GM19372 (cell line): ENCODE data around the gene TIMP1.

Experiments used
- ATAC-seq: cut with Tn5 transposase; IDR thresholded peaks from one replicate; pipeline ENCODE4 v1.9.1; 2021; ENCODE audit warnings: mild to moderate bottlenecking, low read depth, moderate library complexity; ENCODE audit not compliant: unreplicated experiment

TIMP1 gene

DNA sequence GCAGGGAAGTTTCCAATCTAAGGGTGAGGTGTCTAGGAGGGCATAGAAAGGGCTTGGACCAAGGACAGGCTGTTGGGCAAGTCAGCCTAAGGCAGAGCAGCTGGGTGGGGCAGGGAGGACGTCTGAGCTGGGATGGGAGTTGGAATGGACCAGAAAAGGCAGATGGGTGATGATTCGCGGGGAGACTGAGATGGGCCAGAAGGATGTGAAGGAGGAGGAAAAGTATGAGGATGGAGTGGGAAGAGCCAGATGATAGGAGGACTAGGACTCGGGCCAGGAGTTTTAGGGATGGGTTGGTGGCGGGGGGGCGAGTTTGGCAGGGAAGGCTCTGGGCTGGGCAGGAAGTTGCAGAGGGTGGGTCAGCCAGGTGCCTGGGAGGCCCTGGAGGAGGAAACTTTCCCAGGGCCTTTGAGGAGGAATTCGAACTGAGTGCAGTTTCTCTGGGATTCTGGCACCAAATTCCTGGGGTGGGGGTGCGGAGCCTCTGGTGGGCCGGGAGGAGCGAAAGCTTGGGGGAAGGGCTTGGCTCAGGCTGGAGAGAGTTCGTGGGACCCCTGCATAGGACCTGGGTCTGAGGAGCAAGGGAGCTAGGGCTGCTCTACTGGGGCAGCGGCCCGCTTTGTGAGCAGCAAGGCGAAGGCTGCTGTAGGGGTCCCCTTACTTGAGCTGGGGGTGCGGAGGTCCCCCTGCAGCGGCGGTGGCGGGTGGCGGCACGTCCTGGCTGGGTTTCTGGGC, 8.7 kb upstream of the TIMP1 start:
- no peak for ATAC-seq

- no peak for ATAC-seq
These were observed 8.1 kb upstream of the TIMP1 start for GRCh38 chrX:47574076-47574546.

- no peak for ATAC-seq
These were observed 7.5 kb upstream of the TIMP1 start for GRCh38 chrX:47574547-47575301.

- no peak for ATAC-seq
These were observed 6.0 kb upstream of the TIMP1 start for GRCh38 chrX:47576021-47576898.

GRCh38 chrX:47577424-47577823, 4.8 kb upstream of the TIMP1 start:
- ATAC-seq, result no peak

GRCh38 chrX:47577901-47578300, 4.3 kb upstream of the TIMP1 start:
- no peak for ATAC-seq

- no peak for ATAC-seq
These were observed 3.5 kb upstream of the TIMP1 start for GRCh38 chrX:47578692-47579091.

- no peak for ATAC-seq
These were observed 2.7 kb upstream of the TIMP1 start for GRCh38 chrX:47579537-47579936.

- ATAC-seq, result no peak
These were observed 1.1 kb downstream of the TIMP1 start for GRCh38 chrX:47583240-47583861.

DNA sequence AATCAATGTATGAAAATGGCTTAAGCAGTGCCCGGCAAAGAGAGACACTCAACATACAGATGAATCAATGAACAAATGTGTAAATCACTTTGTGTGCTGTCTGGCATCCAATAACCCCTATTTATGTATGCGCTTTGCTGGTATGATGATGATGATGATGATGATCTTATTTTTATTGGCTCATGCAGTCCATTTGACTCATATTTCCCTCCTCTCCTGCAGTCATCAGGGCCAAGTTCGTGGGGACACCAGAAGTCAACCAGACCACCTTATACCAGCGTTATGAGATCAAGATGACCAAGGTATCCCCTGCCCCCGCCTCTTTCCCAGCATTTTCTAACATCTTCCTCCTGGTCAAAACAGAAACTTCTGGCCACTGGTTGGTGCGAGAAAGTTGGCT, 2.5 kb downstream of the TIMP1 start:
- no peak for ATAC-seq

- no peak for ATAC-seq
These were observed 3.0 kb downstream of the TIMP1 start for GRCh38 chrX:47585273-47585672.

DNA sequence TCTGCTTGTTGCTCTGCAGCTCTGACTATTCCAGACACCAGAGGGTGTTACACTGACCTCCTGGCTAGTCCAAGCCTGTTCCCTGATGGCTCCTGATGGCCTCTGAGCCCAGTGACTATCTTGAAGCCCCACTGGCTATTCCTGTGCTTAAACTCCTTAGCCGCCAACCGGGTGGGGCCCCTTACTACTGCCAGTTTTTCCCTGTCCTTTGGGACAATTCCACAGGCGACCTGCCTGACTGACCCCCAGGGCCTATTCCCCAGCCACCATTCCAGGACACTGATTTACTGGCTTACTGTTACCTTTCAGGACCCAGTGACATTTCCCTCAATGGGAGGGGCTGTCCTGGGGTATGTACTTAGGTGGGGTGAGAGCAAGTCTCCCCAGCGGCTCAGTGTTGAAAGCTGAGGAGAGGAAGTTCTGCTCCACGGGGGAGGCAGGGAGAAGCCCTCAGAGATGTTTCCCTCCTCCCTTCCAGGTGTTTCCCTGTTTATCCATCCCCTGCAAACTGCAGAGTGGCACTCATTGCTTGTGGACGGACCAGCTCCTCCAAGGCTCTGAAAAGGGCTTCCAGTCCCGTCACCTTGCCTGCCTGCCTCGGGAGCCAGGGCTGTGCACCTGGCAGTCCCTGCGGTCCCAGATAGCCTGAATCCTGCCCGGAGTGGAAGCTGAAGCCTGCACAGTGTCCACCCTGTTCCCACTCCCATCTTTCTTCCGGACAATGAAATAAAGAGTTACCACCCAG, 4.0 kb downstream of the TIMP1 start:
- no peak for ATAC-seq

- no peak for ATAC-seq
These were observed 5.1 kb downstream of the TIMP1 start for GRCh38 chrX:47587091-47587891.

DNA sequence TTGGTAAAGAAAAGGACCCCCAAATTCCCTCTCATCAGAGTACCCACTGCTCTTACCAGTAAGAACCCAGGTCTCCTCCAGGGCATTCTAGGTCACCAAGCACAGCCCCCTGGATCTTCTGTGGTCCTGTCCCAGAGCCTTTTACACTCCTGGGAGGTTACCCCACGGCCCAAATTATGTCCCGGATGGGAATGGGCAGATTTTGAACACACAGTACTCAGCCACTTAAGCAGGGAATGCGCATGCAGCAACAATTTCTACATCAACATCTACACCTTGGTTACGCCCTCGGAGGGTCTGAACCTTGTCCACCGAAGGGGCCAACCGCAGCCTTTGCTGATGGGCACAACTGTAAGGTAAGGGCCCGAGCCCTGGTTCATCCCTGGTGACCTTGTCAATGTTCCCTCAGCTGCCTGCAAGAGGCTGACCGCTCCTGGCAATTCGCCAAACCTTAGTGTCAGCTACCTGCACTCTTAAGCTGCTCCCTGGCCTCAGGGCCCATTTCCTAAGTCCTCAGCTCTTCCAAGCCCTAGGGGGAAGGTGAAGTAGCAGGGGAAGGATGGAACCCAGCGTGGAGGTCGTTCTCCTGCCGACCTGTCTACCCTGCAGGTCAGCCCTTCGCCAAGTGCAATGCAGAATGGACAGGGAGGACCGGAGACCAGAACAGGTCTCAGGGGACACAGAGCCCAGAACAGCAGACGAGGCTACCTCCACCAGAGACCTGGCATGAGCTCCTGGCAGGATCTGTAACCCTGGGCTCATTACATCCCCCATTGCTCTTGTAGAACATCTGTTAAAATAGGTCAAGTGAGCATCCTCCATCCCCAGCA, 5.9 kb downstream of the TIMP1 start:
- no peak for ATAC-seq

- no peak for ATAC-seq
These were observed 8.7 kb downstream of the TIMP1 start for GRCh38 chrX:47590984-47591383.

- ATAC-seq, result no peak
These were observed 11.3 kb downstream of the TIMP1 start for GRCh38 chrX:47593522-47593921.

DNA sequence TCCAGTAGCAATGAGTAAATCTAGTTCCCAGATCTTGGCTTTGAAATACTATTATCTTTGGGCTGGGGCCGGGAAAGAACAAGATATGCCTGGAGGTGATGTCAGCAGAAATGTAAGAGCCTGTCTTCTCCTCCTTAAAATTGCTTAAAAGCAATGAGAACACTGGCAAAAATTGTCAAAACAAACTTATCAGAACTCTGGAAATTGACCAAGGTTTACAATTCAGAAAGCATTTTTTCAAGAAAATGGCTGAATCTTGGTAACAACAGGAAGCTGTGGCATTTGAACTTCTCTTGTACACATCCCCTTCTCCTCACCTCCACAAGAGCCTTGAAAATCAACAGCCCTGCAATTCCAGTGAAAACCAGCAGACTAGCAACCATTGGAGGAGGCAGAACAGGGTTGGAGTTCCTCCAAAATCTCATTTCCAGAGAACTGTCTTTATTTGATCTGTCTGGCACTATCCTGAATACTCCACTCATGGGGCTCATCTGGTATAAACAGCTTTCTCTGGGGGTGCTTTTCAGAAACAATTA, 13.5 kb downstream of the TIMP1 start:
- no peak for ATAC-seq

DNA sequence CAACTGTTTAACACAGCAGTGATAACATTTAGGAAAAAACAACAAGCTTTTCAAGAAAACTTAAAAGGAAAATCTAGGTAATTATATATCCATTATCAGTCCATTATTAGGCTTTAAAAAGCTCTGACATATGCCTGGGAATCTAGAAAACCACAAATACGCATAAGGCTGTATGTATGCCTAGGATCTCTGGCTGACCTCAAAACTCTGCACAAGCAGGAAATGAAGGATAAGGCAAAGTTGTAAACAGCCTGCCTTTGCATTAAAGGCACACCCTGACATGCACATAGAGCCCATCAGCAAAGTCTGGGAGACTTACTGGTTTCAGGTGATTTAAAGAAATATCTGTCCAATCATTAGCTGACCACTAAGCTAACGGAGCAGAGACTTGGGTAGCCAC, 14.0 kb downstream of the TIMP1 start:
- ATAC-seq, result no peak
